Measurements from ENCODE around the gene C6orf89. TPM values are rescaled to one million over a fixed set of nuclear protein-coding genes. Genes with fewer than 3 reads are reported as not detected.

The C6orf89 gene
- total and polyA plus RNA-seq, 2 of the 13 experiments (the other 11 are each of a cell fraction or from before 2014, with no cell fraction given): 22.1 to 32.2 TPM

DNA sequence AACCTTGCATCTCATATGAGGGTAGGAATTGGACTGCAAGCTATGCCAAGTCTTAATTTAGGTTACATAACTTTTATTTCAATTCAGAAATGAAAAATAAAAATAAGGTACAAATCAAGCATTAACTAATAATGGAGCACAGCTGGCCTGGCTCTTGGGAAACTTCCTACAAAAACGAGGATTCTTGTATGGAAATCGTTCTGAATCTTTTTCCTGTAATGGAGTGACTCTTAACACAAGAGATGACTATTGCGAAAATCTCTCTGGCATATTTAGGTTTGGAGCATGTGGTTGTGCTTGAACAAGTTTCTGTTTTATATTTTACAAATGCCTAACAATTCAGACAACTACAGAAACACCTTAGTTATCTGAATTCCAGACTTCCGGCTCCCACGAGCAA lies 34.8 kb downstream of the C6orf89 start (continued):
- no peak for TF ChIP-seq ZNF646 (CRISPR knock-in tag; IDR thresholded peaks at IDR 0.05)

- in situ Hi-C loops (cut with HindIII; ENCODE audit: extremely low pct_ligation_motif_present, low pct_unique_long_range_greater_than_20kb): no loop called here
- Histone ChIP-seq H3K79me2 (ENCODE audit: insufficient read depth, low read length) (no peaks in the 10 kb centered on the region), H3K9me3 (ENCODE audit: low read length) (no peaks in the 10 kb centered on the region), H3K27ac (ENCODE audit: extremely low read length, insufficient read depth, low read length) (no peak overlapping the region), H2AFZ (ENCODE audit: low read length) (no peak overlapping the region), H3K27me3 (ENCODE audit: control insufficient read depth in 1 of 2, insufficient read depth in 2 of 2, low read length in 2 of 2) (no peaks in the 10 kb centered on the region), H3K4me3 (replicated peaks in 1 of 3; ENCODE audit: insufficient read depth in 1 of 3, low read depth in 2 of 3, low read length in 3 of 3) (no peak overlapping the region), H3K9ac (ENCODE audit: insufficient read depth, low read depth, low read length) (no peak overlapping the region), H3K36me3 (replicated peaks in 1 of 2; ENCODE audit: control insufficient read depth in 1 of 2, insufficient read depth in 2 of 2, low read length in 2 of 2) (peaks cover 3 to 24% of the 10 kb centered on the region in 2 experiments), H4K20me1 (ENCODE audit: insufficient read depth, low read length) (no peaks in the 10 kb centered on the region), H3K4me1 (ENCODE audit: insufficient read depth, low read length) (peaks cover 11% of the 10 kb centered on the region; the same call in 1 of the 2 replicates), H3K4me2 (ENCODE audit: low read depth, low read length) (no peak overlapping the region)
- DNase-seq (ENCODE audit: low spot score) (no peak), FAIRE-seq (no peak), ATAC-seq (no peak)
- 98% methylated on average over 4 of the region's 4 CpGs for WGBS (ENCODE audit: low lambda C conversion rate)
- ChIA-PET POLR2A (no interaction called here), CTCF (ENCODE audit: low intra/inter-chr PET ratio, low total read pairs) (no interaction called here)
- intact Hi-C loops (cut with micrococcal nuclease; ENCODE audit: unreplicated experiment): no loop called here
- no TSS peak for BruUV-seq (replicated peaks)
- TF ChIP-seq TOPORS (CRISPR knock-in tag; IDR thresholded peaks at IDR 0.05): no peak
- no peak for TF ChIP-seq ZNF567 (CRISPR knock-in tag; IDR thresholded peaks at IDR 0.05; ENCODE audit: borderline replicate concordance)
Measured at GRCh38 chr6:36924131-36924530, 38.4 kb downstream of the C6orf89 start.

Data from HepG2 (cell line).